AG09309 (cell line): Measurements from ENCODE around the gene PIP4K2A.

ENCODE experiments used
- DNase-seq: peaks from one replicate; pipeline ENCODE4 v3.0.0-alpha.2; 2010; ENCODE audit warnings: low read depth
- H3K4me3 ChIP-seq: 2 replicates; pipeline ENCODE4 v1.5.1; 2011; ENCODE audit warnings: mild to moderate bottlenecking, low read depth, low read length, moderate library complexity; ENCODE audit not compliant: control insufficient read depth
- CTCF ChIP-seq: IDR thresholded peaks from 2 replicates; pipeline ENCODE4 v1.5.1; 2011; ENCODE audit warnings: mild to moderate bottlenecking, low read depth, low read length, inconsistent platforms; ENCODE audit not compliant: insufficient read depth, control insufficient read depth; ENCODE audit errors: missing control alignments

PIP4K2A gene

GRCh38 chr10:22733992-22734391 lies 19.6 kb upstream of the PIP4K2A start:
- TF ChIP-seq CTCF, result no peak
- no peak for DNase-seq
- H3K4me3 ChIP-seq, result no peak overlapping the region

GRCh38 chr10:22727663-22728062 lies 13.3 kb upstream of the PIP4K2A start:
- no peak for DNase-seq
- TF ChIP-seq CTCF, result no peak
- no peak overlapping the region for H3K4me3 ChIP-seq

GRCh38 chr10:22727112-22727511 lies 12.7 kb upstream of the PIP4K2A start:
- H3K4me3 ChIP-seq, result no peak overlapping the region
- TF ChIP-seq CTCF, result no peak
- DNase-seq, result no peak

GRCh38 chr10:22724773-22725172 lies 10.4 kb upstream of the PIP4K2A start:
- TF ChIP-seq CTCF, result no peak
- no peak overlapping the region for H3K4me3 ChIP-seq

GRCh38 chr10:22723783-22724182 lies 9.4 kb upstream of the PIP4K2A start:
- TF ChIP-seq CTCF, result no peak
- DNase-seq, result no peak
- no peak overlapping the region for H3K4me3 ChIP-seq

More at GRCh38 chr10:22724773-22725172, 10.4 kb upstream of the PIP4K2A start:
- DNase-seq, result no peak

- no peak overlapping the region for H3K4me3 ChIP-seq
- DNase-seq, result no peak
- no peak for TF ChIP-seq CTCF
Measured at GRCh38 chr10:22723343-22723779, 9.0 kb upstream of the PIP4K2A start.

GRCh38 chr10:22722626-22723169 lies 8.3 kb upstream of the PIP4K2A start:
- H3K4me3 ChIP-seq, result no peak overlapping the region
- TF ChIP-seq CTCF, result no peak
- no peak for DNase-seq
